Activated CD4-positive, CD25-positive, alpha-beta regulatory T cell treated with anti-CD3 and anti-CD28 coated beads, Interleukin-2, amount 50 U/mL, for 72 hours (primary cell): ENCODE data around the gene P2RY2.

Source experiments
- DNase-seq: peaks from one replicate; pipeline ENCODE4 v3.0.0; 2021

Gene P2RY2

GRCh38 chr11:73229896-73230875, 12.1 kb downstream of the P2RY2 start:
- peak; percentile 15 for DNase-seq

- DNase-seq, result no peak
These were observed 12.8 kb downstream of the P2RY2 start for GRCh38 chr11:73230931-73231330.

GRCh38 chr11:73232487-73232886, 14.4 kb downstream of the P2RY2 start:
- DNase-seq, result peak; percentile 9

GRCh38 chr11:73233211-73233610, 15.1 kb downstream of the P2RY2 start:
- DNase-seq, result peak; percentile 17

GRCh38 chr11:73233692-73234470, 15.8 kb downstream of the P2RY2 start:
- no peak for DNase-seq

GRCh38 chr11:73234471-73235181, 16.5 kb downstream of the P2RY2 start:
- DNase-seq, result no peak

- no peak for DNase-seq
These were observed 17.2 kb downstream of the P2RY2 start for GRCh38 chr11:73235236-73235786.

- no peak for DNase-seq
These were observed 18.2 kb downstream of the P2RY2 start for GRCh38 chr11:73236205-73236765.

GRCh38 chr11:73236854-73237253, 18.8 kb downstream of the P2RY2 start:
- DNase-seq, result no peak

GRCh38 chr11:73237471-73238290, 19.6 kb downstream of the P2RY2 start:
- DNase-seq, result no peak

- no peak for DNase-seq
These were observed 21.0 kb downstream of the P2RY2 start for GRCh38 chr11:73239111-73239521.

- DNase-seq, result no peak
These were observed 21.6 kb downstream of the P2RY2 start for GRCh38 chr11:73239571-73240189.

- no peak for DNase-seq
These were observed 22.2 kb downstream of the P2RY2 start for GRCh38 chr11:73240190-73240781.

- no peak for DNase-seq
These were observed 23.2 kb downstream of the P2RY2 start for GRCh38 chr11:73241300-73241699.

- peak; percentile 80 for DNase-seq
These were observed 24.4 kb downstream of the P2RY2 start for GRCh38 chr11:73242251-73243092.

GRCh38 chr11:73243093-73243485, 25.0 kb downstream of the P2RY2 start:
- DNase-seq, result no peak

GRCh38 chr11:73244589-73245240, 26.6 kb downstream of the P2RY2 start:
- no peak for DNase-seq

- no peak for DNase-seq
These were observed 27.4 kb downstream of the P2RY2 start for GRCh38 chr11:73245461-73245860.

GRCh38 chr11:73246303-73246702, 28.2 kb downstream of the P2RY2 start:
- no peak for DNase-seq
